GM12878 (cell line): ENCODE data around the gene CREBBP. TPM values are rescaled to one million over a fixed set of nuclear protein-coding genes. Genes with fewer than 3 reads are reported as not detected.

ENCODE experiments used
- ATAC-seq: fragments of 200-7000 bp; cut with Tn5 transposase; 3 replicates; pipeline ENCODE4 v1.9.1; 2020; ENCODE audit warnings: mild to moderate bottlenecking, moderate library complexity
- BruUV-seq: library from RNA; stranded (reverse); fragments of 400-500 nt; replicated peaks from 2 replicates; lab custom pipeline; 2021; lab: Mats Ljungman, UMichigan
- CTCF ChIA-PET: fragments of 300-600 bp; sonication (Branson Sonifier 250); formaldehyde crosslinking; extraction: SDS; loops from one replicate; lab custom pipeline; 2021; ENCODE audit warnings: inconsistent platforms; lab: Yijun Ruan, JAX
- POLR2A ChIA-PET: fragments of 350-600 bp; formaldehyde crosslinking; extraction: SDS; loops from one replicate; lab custom pipeline; 2021; ENCODE audit warnings: inconsistent platforms; lab: Charles Lee
- RAD21 ChIA-PET: fragments of 300-600 bp; sonication (Branson Sonifier 250); formaldehyde crosslinking; loops from one replicate; lab custom pipeline; 2023; ENCODE audit warnings: antibody characterized with exemption; ENCODE audit not compliant: unreplicated experiment; lab: Charles Lee
- SMC1A ChIA-PET: fragments of 300-600 bp; sonication (Branson Sonifier 250); formaldehyde crosslinking; loops from one replicate; lab custom pipeline; 2023; ENCODE audit not compliant: unreplicated experiment, uncharacterized antibody; lab: Charles Lee
- DNase-seq: peaks from one replicate; pipeline ENCODE4 v3.0.0-alpha.2; 2011; ENCODE audit warnings: low read depth, low spot score
- FAIRE-seq: peaks from 3 replicates; lab custom pipeline; 2011; peaks lifted over from hg19 to GRCh38; lab: Jason Lieb, UNC
- H2AFZ ChIP-seq: 2 replicates; pipeline ENCODE4 v1.6.0; 2011; ENCODE audit warnings: low read depth, low read length, control low read depth; ENCODE audit not compliant: control insufficient read depth
- H3K27ac ChIP-seq: 2 replicates; pipeline ENCODE4 v1.5.1; 2011; ENCODE audit warnings: control low read depth; ENCODE audit not compliant: control insufficient read depth, insufficient read depth
- H3K27me3 ChIP-seq, 2 experiments: replicated peaks in 1 of 2; 2 replicates each; pipeline versions ENCODE4 v1.6.0 to v1.6.1; 2011; ENCODE audit warnings: low read length in 1 of 2; ENCODE audit not compliant: control insufficient read depth in 2 of 2, insufficient read depth in 2 of 2
- H3K36me3 ChIP-seq, 2 experiments: 2 replicates each; pipeline ENCODE4 v1.5.1; 2011; ENCODE audit warnings: low read length in 1 of 2; ENCODE audit not compliant: control insufficient read depth in 2 of 2, insufficient read depth in 2 of 2
- H3K4me1 ChIP-seq: 2 replicates; pipeline ENCODE4 v1.6.1; 2011; ENCODE audit warnings: mild to moderate bottlenecking, low read length, moderate library complexity, mixed read lengths; ENCODE audit not compliant: control insufficient read depth, insufficient read depth
- H3K4me2 ChIP-seq: 2 replicates; pipeline ENCODE4 v1.6.0; 2011; ENCODE audit warnings: control low read depth; ENCODE audit not compliant: control insufficient read depth, insufficient read depth
- H3K4me3 ChIP-seq: fragments of 200-600 bp; sonication (generic); 2 replicates; pipeline ENCODE4 v1.5.1; 2016
- H3K79me2 ChIP-seq: 2 replicates; pipeline ENCODE4 v1.6.0; 2011; ENCODE audit warnings: low read length; ENCODE audit not compliant: control insufficient read depth, insufficient read depth
- H3K9ac ChIP-seq: 2 replicates; pipeline ENCODE4 v1.8.0; 2011; ENCODE audit warnings: low read length, control low read depth, mixed read lengths; ENCODE audit not compliant: control insufficient read depth, insufficient read depth
- H3K9me3 ChIP-seq: replicated peaks from 3 replicates; pipeline ENCODE4 v1.5.1; 2011; ENCODE audit warnings: mild to moderate bottlenecking, low read length; ENCODE audit not compliant: control insufficient read depth, insufficient read depth
- H4K20me1 ChIP-seq: 2 replicates; pipeline ENCODE4 v1.6.0; 2011; ENCODE audit not compliant: control insufficient read depth, insufficient read depth
- BMI1 ChIP-seq: fragments of 450-650 bp; IDR thresholded peaks from 2 replicates; pipeline ENCODE4 v1.6.1; 2016; ENCODE audit warnings: mild to moderate bottlenecking, moderate library complexity, borderline replicate concordance
- FOXM1 ChIP-seq: IDR thresholded peaks from 2 replicates; pipeline ENCODE4 v1.6.1; 2012; ENCODE audit warnings: low read depth, mild to moderate bottlenecking, inconsistent platforms, low read length, moderate library complexity
- GABPA ChIP-seq: IDR thresholded peaks from 2 replicates; pipeline ENCODE4 v1.6.1; 2014; ENCODE audit warnings: antibody characterized with exemption, low read depth, mild to moderate bottlenecking, inconsistent platforms
- HDGF ChIP-seq: fragments of 450-650 bp; IDR thresholded peaks from 2 replicates; pipeline ENCODE4 v1.6.1; 2016; ENCODE audit warnings: antibody characterized with exemption
- NFIC ChIP-seq: IDR thresholded peaks from 2 replicates; pipeline ENCODE4 v1.6.1; 2012; ENCODE audit warnings: low read depth, mild to moderate bottlenecking, inconsistent platforms, low read length, moderate library complexity
- NR2F1 ChIP-seq: fragments of 450-650 bp; conservative IDR thresholded peaks from 2 replicates; pipeline ENCODE4 v1.6.1; 2017; ENCODE audit warnings: mild to moderate bottlenecking
- PAX8 ChIP-seq: fragments of 450-650 bp; IDR thresholded peaks from 2 replicates; pipeline ENCODE4 v1.6.1; 2017; ENCODE audit warnings: mild to moderate bottlenecking, moderate library complexity
- RB1 ChIP-seq: fragments of 450-650 bp; formaldehyde crosslinking; IDR thresholded peaks from 2 replicates; pipeline ENCODE4 v1.6.1; 2017; ENCODE audit warnings: mild to moderate bottlenecking, borderline replicate concordance
- RCOR1 ChIP-seq: conservative IDR thresholded peaks from 2 replicates; pipeline ENCODE4 v1.6.1; 2012; ENCODE audit warnings: low read depth, low read length, improper control_type of control experiment
- RELA ChIP-seq: fragments of 450-650 bp; IDR thresholded peaks from 2 replicates; pipeline ENCODE4 v1.8.0; 2014; ENCODE audit warnings: borderline replicate concordance; ENCODE audit not compliant: partially characterized antibody
- SMAD1 ChIP-seq: fragments of 450-650 bp; IDR thresholded peaks from 2 replicates; pipeline ENCODE4 v1.6.1; 2018; ENCODE audit warnings: mild to moderate bottlenecking, low read depth; ENCODE audit not compliant: partially characterized antibody
- SP1 ChIP-seq: IDR thresholded peaks from one replicate; pipeline ENCODE4 v1.6.1; 2011; ENCODE audit warnings: low read depth, low read length
- YBX1 ChIP-seq: fragments of 450-650 bp; IDR thresholded peaks from 2 replicates; pipeline ENCODE4 v1.6.1; 2016; ENCODE audit warnings: antibody characterized with exemption
- WGBS: methylation state at CpG from one replicate; pipeline ENCODE4 v1.1.6; 2016; ENCODE audit warnings: low lambda C conversion rate; ENCODE audit not compliant: insufficient replicate concordance, insufficient coverage; ENCODE audit errors: missing lambda C conversion rate; 5-methylcytosine and 5-hydroxymethylcytosine counted together
- in situ Hi-C: fragments of 300-500 bp; cut with MboI; formaldehyde crosslinking; loops from 9 replicates; pipeline ENCODE4 v1.14.3; 2018; ENCODE audit warnings: mixed read lengths
- intact Hi-C: fragments of 100-400 bp; cut with micrococcal nuclease; formaldehyde crosslinking; loops from one replicate; pipeline ENCODE4 v1.14.2; 2022; ENCODE audit not compliant: unreplicated experiment
- polyA plus RNA-seq, 11 experiments: library from polyadenylated mRNA; depleted of rRNA in 4 of 11; unstranded in 6 of 11; stranded (reverse) in 5 of 11; fragments of >200 nt; fragmentation: Nextera tagmentation in 4 of 11; fragmentation: Illumina TruSeq in 1 of 11; extraction: Ambion mirVana in 4 of 11; extraction: Trizol in 1 of 11; gene quantifications; 1 replicate in 1 of 11; 2 replicates in 10 of 11; pipeline versions ENCODE4 v1.2.1 to v1.2.3, GENCODE V29; 2011 to 2016; ENCODE audit warnings: inconsistent platforms in 2 of 11, missing spikeins in 2 of 11, low read depth in 1 of 11
- total RNA-seq, 4 experiments: library from RNA; depleted of rRNA in 3 of 4; stranded (reverse); fragments of >200 nt in 3 of 4; fragmentation: Illumina TruSeq in 1 of 4; extraction: Trizol in 1 of 4; gene quantifications; 2 replicates each; pipeline versions ENCODE4 v1.2.1 to v1.2.3, GENCODE V29; 2013 to 2021
- TF ChIP-seq, protein P1 (sequence below): IDR thresholded peaks from 2 replicates; pipeline ENCODE4 v1.6.1; 2012; ENCODE audit warnings: improper control_type of control experiment, low read depth, low read length; ENCODE audit not compliant: insufficient replicate concordance
- TF ChIP-seq, protein P2 (sequence below): fragments of 450-650 bp; IDR thresholded peaks from 2 replicates; pipeline ENCODE4 v1.6.1; 2017; ENCODE audit warnings: mild to moderate bottlenecking, low read depth, inconsistent platforms; ENCODE audit not compliant: poor library complexity, severe bottlenecking

Gene CREBBP
- total and polyA plus RNA-seq, 10 of the 15 experiments (the other 5 are each of a cell fraction or from before 2014, with no cell fraction given), result 3.4 to 32.7 (median 7.9) TPM

DNA sequence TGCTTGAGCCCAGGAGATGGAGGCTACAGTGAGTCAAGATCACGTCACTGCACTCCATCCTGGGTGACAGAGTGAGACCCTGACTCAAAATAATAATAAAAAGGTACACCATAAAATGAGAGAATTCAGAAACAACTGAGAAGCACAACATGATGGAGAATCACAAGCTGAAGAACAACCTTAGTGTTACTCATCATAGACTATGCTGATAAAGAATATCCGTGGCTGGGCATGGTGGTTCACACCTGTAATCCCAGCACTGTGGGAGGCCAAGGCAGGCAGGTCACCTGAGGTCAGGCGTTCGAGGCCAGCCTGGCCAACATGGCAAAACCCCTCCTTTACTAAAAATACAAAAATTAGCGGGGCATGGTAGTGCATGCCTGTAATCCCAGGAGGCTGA, 16.0 kb downstream of the CREBBP start (continued):
- TF ChIP-seq, protein P1, sequence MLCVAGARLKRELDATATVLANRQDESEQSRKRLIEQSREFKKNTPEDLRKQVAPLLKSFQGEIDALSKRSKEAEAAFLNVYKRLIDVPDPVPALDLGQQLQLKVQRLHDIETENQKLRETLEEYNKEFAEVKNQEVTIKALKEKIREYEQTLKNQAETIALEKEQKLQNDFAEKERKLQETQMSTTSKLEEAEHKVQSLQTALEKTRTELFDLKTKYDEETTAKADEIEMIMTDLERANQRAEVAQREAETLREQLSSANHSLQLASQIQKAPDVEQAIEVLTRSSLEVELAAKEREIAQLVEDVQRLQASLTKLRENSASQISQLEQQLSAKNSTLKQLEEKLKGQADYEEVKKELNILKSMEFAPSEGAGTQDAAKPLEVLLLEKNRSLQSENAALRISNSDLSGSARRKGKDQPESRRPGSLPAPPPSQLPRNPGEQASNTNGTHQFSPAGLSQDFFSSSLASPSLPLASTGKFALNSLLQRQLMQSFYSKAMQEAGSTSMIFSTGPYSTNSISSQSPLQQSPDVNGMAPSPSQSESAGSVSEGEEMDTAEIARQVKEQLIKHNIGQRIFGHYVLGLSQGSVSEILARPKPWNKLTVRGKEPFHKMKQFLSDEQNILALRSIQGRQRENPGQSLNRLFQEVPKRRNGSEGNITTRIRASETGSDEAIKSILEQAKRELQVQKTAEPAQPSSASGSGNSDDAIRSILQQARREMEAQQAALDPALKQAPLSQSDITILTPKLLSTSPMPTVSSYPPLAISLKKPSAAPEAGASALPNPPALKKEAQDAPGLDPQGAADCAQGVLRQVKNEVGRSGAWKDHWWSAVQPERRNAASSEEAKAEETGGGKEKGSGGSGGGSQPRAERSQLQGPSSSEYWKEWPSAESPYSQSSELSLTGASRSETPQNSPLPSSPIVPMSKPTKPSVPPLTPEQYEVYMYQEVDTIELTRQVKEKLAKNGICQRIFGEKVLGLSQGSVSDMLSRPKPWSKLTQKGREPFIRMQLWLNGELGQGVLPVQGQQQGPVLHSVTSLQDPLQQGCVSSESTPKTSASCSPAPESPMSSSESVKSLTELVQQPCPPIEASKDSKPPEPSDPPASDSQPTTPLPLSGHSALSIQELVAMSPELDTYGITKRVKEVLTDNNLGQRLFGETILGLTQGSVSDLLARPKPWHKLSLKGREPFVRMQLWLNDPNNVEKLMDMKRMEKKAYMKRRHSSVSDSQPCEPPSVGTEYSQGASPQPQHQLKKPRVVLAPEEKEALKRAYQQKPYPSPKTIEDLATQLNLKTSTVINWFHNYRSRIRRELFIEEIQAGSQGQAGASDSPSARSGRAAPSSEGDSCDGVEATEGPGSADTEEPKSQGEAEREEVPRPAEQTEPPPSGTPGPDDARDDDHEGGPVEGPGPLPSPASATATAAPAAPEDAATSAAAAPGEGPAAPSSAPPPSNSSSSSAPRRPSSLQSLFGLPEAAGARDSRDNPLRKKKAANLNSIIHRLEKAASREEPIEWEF, result no peak
- no peak for TF ChIP-seq GABPA
- TF ChIP-seq YBX1, result no peak
- no peak for TF ChIP-seq BMI1
- TF ChIP-seq FOXM1, result no peak

DNA sequence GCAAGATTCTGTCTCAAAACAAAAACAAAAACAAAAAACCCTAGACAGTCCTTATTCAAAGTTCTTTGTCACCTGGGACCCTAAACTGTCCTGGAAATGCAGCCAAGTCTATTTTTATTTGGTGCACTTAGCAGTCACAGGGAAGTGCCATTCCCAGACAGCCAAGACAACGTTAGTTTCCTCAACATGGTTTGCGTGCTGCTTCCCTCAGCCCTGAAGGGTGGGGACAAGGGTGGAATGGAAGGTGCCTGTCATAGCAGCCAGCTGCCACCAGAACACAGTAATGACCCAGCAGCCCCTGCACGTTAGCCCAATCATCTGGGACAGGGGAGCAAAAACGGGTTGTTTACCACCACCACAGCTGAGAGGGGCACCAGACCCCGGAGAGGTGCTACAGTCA, 16.9 kb downstream of the CREBBP start:
- POLR2A ChIA-PET, result no interaction called here
- SMC1A ChIA-PET, result interaction anchor here (1.0 to 13.4 kb wide), 2 partner anchors 13 to 22 kb away, joined by 3 to 160 read pairs; no protein-coding TSS in a partner anchor
- Histone ChIP-seq H4K20me1 (peaks cover 6% of the 10 kb centered on the region), H3K9me3 (no peaks in the 10 kb centered on the region), H3K27ac (no peak overlapping the region), H3K4me2 (no peak overlapping the region), H3K36me3 (no peaks in the 10 kb centered on the region), H3K4me1 (peaks cover 36% of the 10 kb centered on the region), H3K9ac (no peak overlapping the region), H3K79me2 (peaks cover 90% of the 10 kb centered on the region), H3K4me3 (no peak overlapping the region), H2AFZ (no peak overlapping the region), H3K27me3 (no peaks in the 10 kb centered on the region)
- ATAC-seq (no peak), DNase-seq (no peak), FAIRE-seq (no peak)
- intact Hi-C loops (loop anchor here (5.0 kb wide), 1 partner anchor 76 kb away; no protein-coding TSS in a partner anchor), in situ Hi-C loops (no loop called here)
- CTCF ChIA-PET, result interaction anchor here (6.2 kb wide), 1 partner anchor 13 kb away, joined by 35 read pairs; no protein-coding TSS in a partner anchor
- no TSS peak for BruUV-seq
- WGBS, result 36% methylated on average over 5 of the region's 5 CpGs
- RAD21 ChIA-PET, result interaction anchor here (5.3 kb wide), 1 partner anchor 13 kb away, joined by 49 read pairs; no protein-coding TSS in a partner anchor
- TF ChIP-seq NFIC, result no peak
- no peak for TF ChIP-seq RCOR1
- TF ChIP-seq, protein P2, sequence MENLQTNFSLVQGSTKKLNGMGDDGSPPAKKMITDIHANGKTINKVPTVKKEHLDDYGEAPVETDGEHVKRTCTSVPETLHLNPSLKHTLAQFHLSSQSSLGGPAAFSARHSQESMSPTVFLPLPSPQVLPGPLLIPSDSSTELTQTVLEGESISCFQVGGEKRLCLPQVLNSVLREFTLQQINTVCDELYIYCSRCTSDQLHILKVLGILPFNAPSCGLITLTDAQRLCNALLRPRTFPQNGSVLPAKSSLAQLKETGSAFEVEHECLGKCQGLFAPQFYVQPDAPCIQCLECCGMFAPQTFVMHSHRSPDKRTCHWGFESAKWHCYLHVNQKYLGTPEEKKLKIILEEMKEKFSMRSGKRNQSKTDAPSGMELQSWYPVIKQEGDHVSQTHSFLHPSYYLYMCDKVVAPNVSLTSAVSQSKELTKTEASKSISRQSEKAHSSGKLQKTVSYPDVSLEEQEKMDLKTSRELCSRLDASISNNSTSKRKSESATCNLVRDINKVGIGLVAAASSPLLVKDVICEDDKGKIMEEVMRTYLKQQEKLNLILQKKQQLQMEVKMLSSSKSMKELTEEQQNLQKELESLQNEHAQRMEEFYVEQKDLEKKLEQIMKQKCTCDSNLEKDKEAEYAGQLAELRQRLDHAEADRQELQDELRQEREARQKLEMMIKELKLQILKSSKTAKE, result no peak
- TF ChIP-seq RELA, result no peak
- no peak for TF ChIP-seq SP1
- no peak for TF ChIP-seq RB1
- TF ChIP-seq NR2F1, result no peak
- no peak for TF ChIP-seq PAX8
- TF ChIP-seq BMI1, result no peak
- TF ChIP-seq HDGF, result no peak
- no peak for TF ChIP-seq SMAD1
